H9 (cell line): Measurements from ENCODE around the gene KLHL41. TPM values are rescaled to one million over a fixed set of nuclear protein-coding genes. Genes with fewer than 3 reads are reported as not detected.
"Not testable (repeated sequence)": the region's sequence is repeated elsewhere in the genome, so short reads cannot be mapped to it uniquely, and the experiment has no call there.

Experiments used
- DNase-seq: peaks from one replicate; pipeline ENCODE4 v3.0.0-alpha.2; 2017
- H2AFZ ChIP-seq: one replicate; pipeline ENCODE4 v1.6.1; 2013; ENCODE audit warnings: mild to moderate bottlenecking, low read length, control low read depth, moderate library complexity
- H2AK5ac ChIP-seq: 2 replicates; pipeline ENCODE4 v1.6.1; 2013; ENCODE audit warnings: low read length, control low read depth, mixed read lengths; ENCODE audit not compliant: insufficient read length
- H2BK120ac ChIP-seq: one replicate; pipeline ENCODE4 v1.6.1; 2013; ENCODE audit warnings: low read depth, mild to moderate bottlenecking, low read length, control low read depth, inconsistent platforms; ENCODE audit not compliant: poor library complexity, severe bottlenecking
- H2BK12ac ChIP-seq: 2 replicates; pipeline ENCODE4 v1.6.1; 2013; ENCODE audit warnings: low read length, control low read depth, mixed read lengths, low read depth; ENCODE audit not compliant: insufficient read length
- H2BK15ac ChIP-seq: 2 replicates; pipeline ENCODE4 v1.6.1; 2013; ENCODE audit warnings: low read depth, low read length, control low read depth
- H2BK20ac ChIP-seq: one replicate; pipeline ENCODE4 v1.6.1; 2013; ENCODE audit warnings: low read depth, mild to moderate bottlenecking, low read length, control low read depth, inconsistent platforms; ENCODE audit not compliant: poor library complexity, severe bottlenecking
- H2BK5ac ChIP-seq: 2 replicates; pipeline ENCODE4 v1.6.1; 2013; ENCODE audit warnings: low read length, control low read depth, mixed read lengths; ENCODE audit not compliant: insufficient read length
- H3K14ac ChIP-seq: 2 replicates; pipeline ENCODE4 v1.6.1; 2013; ENCODE audit warnings: low read length, control low read depth; ENCODE audit not compliant: insufficient read depth
- H3K18ac ChIP-seq: 2 replicates; pipeline ENCODE4 v1.6.1; 2013; ENCODE audit warnings: low read depth, mild to moderate bottlenecking, mixed read lengths, low read length, control low read depth; ENCODE audit not compliant: insufficient read length
- H3K23ac ChIP-seq: 2 replicates; pipeline ENCODE4 v1.6.1; 2013; ENCODE audit warnings: low read length, control low read depth, mixed read lengths, low read depth; ENCODE audit not compliant: insufficient read length
- H3K23me2 ChIP-seq: 2 replicates; pipeline ENCODE4 v1.6.1; 2013; ENCODE audit warnings: low read depth, mild to moderate bottlenecking, mixed read lengths, low read length, control low read depth; ENCODE audit not compliant: insufficient read length, poor library complexity, severe bottlenecking
- H3K27ac ChIP-seq: 2 replicates; pipeline ENCODE4 v1.5.1; 2013; ENCODE audit warnings: low read length, control low read depth, mixed read lengths, low read depth; ENCODE audit not compliant: insufficient read length
- H3K27me3 ChIP-seq: 2 replicates; pipeline ENCODE4 v1.6.1; 2013; ENCODE audit warnings: low read length, control low read depth, inconsistent platforms; ENCODE audit not compliant: insufficient read depth
- H3K4ac ChIP-seq: 2 replicates; pipeline ENCODE4 v1.6.1; 2013; ENCODE audit warnings: low read depth, mild to moderate bottlenecking, control low read depth, inconsistent platforms, low read length, moderate library complexity
- H3K4me1 ChIP-seq: 2 replicates; pipeline ENCODE4 v1.6.1; 2013; ENCODE audit warnings: low read length, control low read depth, inconsistent platforms; ENCODE audit not compliant: insufficient read depth
- H3K4me2 ChIP-seq: 2 replicates; pipeline ENCODE4 v1.6.1; 2013; ENCODE audit warnings: low read length, control low read depth, mixed read lengths; ENCODE audit not compliant: insufficient read length, insufficient read depth
- H3K56ac ChIP-seq: 2 replicates; pipeline ENCODE4 v1.6.1; 2013; ENCODE audit warnings: low read depth, mild to moderate bottlenecking, mixed read lengths, low read length, control low read depth; ENCODE audit not compliant: insufficient read length
- H3K79me1 ChIP-seq: 2 replicates; pipeline ENCODE4 v1.6.1; 2013; ENCODE audit warnings: low read depth, mild to moderate bottlenecking, moderate library complexity, low read length, control low read depth, inconsistent platforms; ENCODE audit not compliant: insufficient read depth, poor library complexity, severe bottlenecking
- H3K79me2 ChIP-seq: 2 replicates; pipeline ENCODE4 v1.6.1; 2013; ENCODE audit warnings: low read length, control low read depth, inconsistent platforms; ENCODE audit not compliant: insufficient read depth
- H3K9ac ChIP-seq: 2 replicates; pipeline ENCODE4 v1.6.1; 2013; ENCODE audit warnings: low read length, control low read depth, mixed read lengths; ENCODE audit not compliant: insufficient read length; ENCODE audit errors: extremely low read depth
- H3K9me3 ChIP-seq: one replicate; pipeline ENCODE4 v1.6.1; 2013; ENCODE audit warnings: low read depth, low read length, inconsistent platforms; ENCODE audit not compliant: control insufficient read depth
- H3T11ph ChIP-seq: one replicate; pipeline ENCODE4 v1.6.1; 2013; ENCODE audit warnings: mild to moderate bottlenecking, low read length, control low read depth, inconsistent platforms
- H4K20me1 ChIP-seq: one replicate; pipeline ENCODE4 v1.6.1; 2013; ENCODE audit not compliant: control insufficient read depth, insufficient read length, insufficient read depth
- H4K5ac ChIP-seq: 2 replicates; pipeline ENCODE4 v1.6.1; 2013; ENCODE audit warnings: low read depth, mild to moderate bottlenecking, mixed read lengths, low read length, control low read depth; ENCODE audit not compliant: insufficient read length
- H4K8ac ChIP-seq: replicated peaks from 2 replicates; pipeline ENCODE4 v1.6.1; 2013; ENCODE audit warnings: low read length, control low read depth, mixed read lengths, low read depth; ENCODE audit not compliant: insufficient read length
- H4K91ac ChIP-seq: 2 replicates; pipeline ENCODE4 v1.6.1; 2013; ENCODE audit warnings: low read depth, mild to moderate bottlenecking, moderate library complexity, mixed read lengths, low read length, control low read depth; ENCODE audit not compliant: insufficient read length
- H3K27ac Mint-ChIP-seq, 3 experiments: 2 replicates in 2 of 3; 3 replicates in 1 of 3; pipeline ENCODE4 v1.8.0; 2020 to 2021; ENCODE audit warnings: mixed read lengths in 3 of 3, mild to moderate bottlenecking in 1 of 3, moderate library complexity in 1 of 3
- H3K27me3 Mint-ChIP-seq: 2 replicates; pipeline ENCODE4 v1.8.0; 2021; ENCODE audit warnings: low read depth, mild to moderate bottlenecking, moderate library complexity, mixed read lengths
- H3K36me3 Mint-ChIP-seq, 3 experiments: 2 replicates in 2 of 3; 3 replicates in 1 of 3; pipeline ENCODE4 v1.8.0; 2020 to 2021; ENCODE audit warnings: low read depth in 3 of 3, mixed read lengths in 3 of 3; ENCODE audit not compliant: insufficient read depth in 1 of 3
- H3K4me1 Mint-ChIP-seq, 2 experiments: 2 replicates each; pipeline ENCODE4 v1.8.0; 2020; ENCODE audit warnings: mixed read lengths in 2 of 2
- H3K4me3 Mint-ChIP-seq, 2 experiments: 2 replicates in 1 of 2; 3 replicates in 1 of 2; pipeline ENCODE4 v1.8.0; 2020 to 2021; ENCODE audit warnings: mild to moderate bottlenecking in 2 of 2, mixed read lengths in 2 of 2, moderate library complexity in 1 of 2
- H3K9me3 Mint-ChIP-seq, 2 experiments: 2 replicates in 1 of 2; 3 replicates in 1 of 2; pipeline ENCODE4 v1.8.0; 2020; ENCODE audit warnings: mild to moderate bottlenecking in 2 of 2, mixed read lengths in 2 of 2, moderate library complexity in 1 of 2
- WGBS: extraction: QIAGEN DNeasy Blood & Tissue Kit; methylation state at CpG from one replicate; pipeline ENCODE4 v1.1.7; 2013; ENCODE audit warnings: missing lambda C conversion rate, low lambda C conversion rate, mixed read lengths; ENCODE audit not compliant: insufficient read length; ENCODE audit errors: extremely low coverage; 5-methylcytosine and 5-hydroxymethylcytosine counted together
- total RNA-seq: library from RNA; stranded (reverse); gene quantifications from 2 replicates; pipeline ENCODE4 v1.2.1, GENCODE V29; 2021

Gene KLHL41
- total RNA-seq, 1 experiment from 2014 or later: not detected

DNA sequence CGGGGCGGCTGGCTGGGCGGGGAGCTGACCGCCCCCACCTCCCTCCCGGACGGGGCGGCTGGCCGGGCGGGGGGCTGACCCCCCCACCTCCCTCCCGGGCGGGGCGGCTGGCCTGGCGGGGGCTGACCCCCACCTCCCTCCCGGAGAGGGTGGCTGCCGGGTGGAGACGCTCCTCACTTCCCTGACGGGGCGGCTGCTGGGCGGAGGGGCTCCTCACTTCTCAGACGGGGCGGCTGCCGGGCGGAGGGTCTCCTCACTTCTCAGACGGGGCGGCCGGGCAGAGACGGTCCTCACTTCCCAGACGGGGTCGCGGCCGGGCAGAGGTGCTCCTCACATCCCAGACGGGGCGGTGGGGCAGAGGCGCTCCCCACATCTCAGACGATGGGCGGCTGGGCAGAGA, 65.8 kb downstream of the KLHL41 start:
- not testable (repeated sequence) for H3K14ac ChIP-seq, H4K91ac ChIP-seq, H3K27ac ChIP-seq, H2AFZ ChIP-seq, H2BK15ac ChIP-seq, H4K5ac ChIP-seq, H2BK120ac ChIP-seq, H3K56ac ChIP-seq, H2BK12ac ChIP-seq, H3K9me3 ChIP-seq, H3K4ac ChIP-seq, H3K23ac ChIP-seq, H4K8ac ChIP-seq, H3K27me3 ChIP-seq, H3T11ph ChIP-seq, H3K4me1 Mint-ChIP-seq, H2BK20ac ChIP-seq, H3K36me3 Mint-ChIP-seq, H3K27ac Mint-ChIP-seq, H3K79me1 ChIP-seq, H3K79me2 ChIP-seq, DNase-seq, H3K18ac ChIP-seq, H3K4me2 ChIP-seq, H3K23me2 ChIP-seq, H4K20me1 ChIP-seq, H3K9ac ChIP-seq, H2BK5ac ChIP-seq, H3K4me1 ChIP-seq, H3K4me3 Mint-ChIP-seq, H2AK5ac ChIP-seq
- Mint-ChIP-seq H3K27me3 (peaks cover 40% of the 10 kb centered on the region), H3K9me3 (peaks cover 5 to 14% of the 10 kb centered on the region in 2 experiments)
- WGBS: no CpG with 5 or more reads among the region's 36 CpGs

Other genes with a start within 250 kb of the KLHL41 start
- 1.4 and 1.6 TPM in 2 replicates for gene LRP2, start 147.2 kb upstream of the KLHL41 start, total RNA-seq
- gene BBS5, start 30.2 kb upstream of the KLHL41 start, total RNA-seq: 0.55 and 0.83 TPM in 2 replicates
- 46.7 and 47.6 TPM in 2 replicates for gene FASTKD1, start 64.2 kb downstream of the KLHL41 start, total RNA-seq
- 66.2 and 68.9 TPM in 2 replicates for gene PPIG, start 74.6 kb downstream of the KLHL41 start, total RNA-seq
- gene CFAP210, start 184.7 kb downstream of the KLHL41 start, total RNA-seq: 0.33 and 0.94 TPM in 2 replicates
- gene PHOSPHO2, start 184.8 kb downstream of the KLHL41 start, total RNA-seq: 7.2 and 7.6 TPM in 2 replicates
- 50.2 and 54.6 TPM in 2 replicates for gene KLHL23, start 224.1 kb downstream of the KLHL41 start, total RNA-seq